HG03354 (cell line): ENCODE data around the gene FNDC3B.
"Not testable (repeated sequence)": the region's sequence is repeated elsewhere in the genome, so short reads cannot be mapped to it uniquely, and the experiment has no call there.

Source experiments
- ATAC-seq: cut with Tn5 transposase; IDR thresholded peaks from one replicate; pipeline ENCODE4 v1.9.1; 2021; ENCODE audit warnings: mild to moderate bottlenecking; ENCODE audit not compliant: unreplicated experiment, poor library complexity, severe bottlenecking

FNDC3B gene

DNA sequence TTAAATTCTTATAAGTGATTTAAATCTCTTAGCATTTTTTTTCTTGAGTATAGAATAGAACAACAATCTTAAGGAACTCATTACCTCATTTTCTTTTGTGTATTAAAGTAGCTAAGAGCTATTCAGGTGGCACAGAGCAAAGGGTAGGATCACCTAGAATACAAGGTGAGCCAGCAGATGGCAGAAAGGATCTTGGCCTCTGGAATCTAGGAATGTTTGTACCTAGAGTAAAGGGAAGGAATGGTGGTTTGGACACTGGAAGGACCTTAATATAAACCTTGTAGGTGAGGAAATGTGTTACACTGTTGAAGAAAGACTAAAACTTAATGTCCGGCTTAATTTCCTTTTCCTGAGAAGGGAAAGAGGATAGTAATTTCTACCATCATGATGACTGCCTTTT lies 319.9 kb downstream of the FNDC3B start:
- no peak for ATAC-seq

- ATAC-seq: no peak
Measured at GRCh38 chr3:172359996-172360395, 320.6 kb downstream of the FNDC3B start.

- ATAC-seq: no peak
Measured at GRCh38 chr3:172362583-172362982, 323.2 kb downstream of the FNDC3B start.

GRCh38 chr3:172364374-172365027 lies 325.1 kb downstream of the FNDC3B start:
- ATAC-seq: no peak

DNA sequence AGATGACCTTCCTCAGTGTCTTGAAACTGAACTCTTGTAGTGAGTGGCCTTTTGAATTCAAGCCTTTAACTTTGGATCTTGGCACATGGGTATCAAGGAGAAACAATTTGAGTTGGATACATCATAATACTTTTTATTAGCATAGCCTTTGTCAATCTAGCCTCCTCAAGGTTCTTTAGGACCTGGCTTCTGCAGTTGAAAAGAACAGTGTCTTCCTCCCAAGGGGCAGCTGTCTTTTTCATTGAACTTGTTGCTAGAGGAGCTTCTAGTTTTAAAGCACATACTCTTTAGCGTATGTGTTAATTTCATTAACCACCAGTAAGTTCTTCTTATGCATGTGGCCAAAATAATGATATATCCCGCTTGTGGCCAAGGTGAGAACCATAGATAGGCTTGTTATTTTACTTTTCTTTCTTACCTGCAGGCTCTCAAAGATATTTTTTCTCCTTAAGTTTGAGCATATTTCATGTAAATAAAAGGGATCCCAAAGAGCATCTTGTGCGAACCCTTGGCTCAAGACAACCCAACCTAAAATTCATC lies 325.7 kb downstream of the FNDC3B start:
- ATAC-seq: no peak

GRCh38 chr3:172367205-172368105 lies 328.1 kb downstream of the FNDC3B start:
- ATAC-seq: no peak

- ATAC-seq: not testable (repeated sequence)
Measured at GRCh38 chr3:172368556-172368955, 329.2 kb downstream of the FNDC3B start.

DNA sequence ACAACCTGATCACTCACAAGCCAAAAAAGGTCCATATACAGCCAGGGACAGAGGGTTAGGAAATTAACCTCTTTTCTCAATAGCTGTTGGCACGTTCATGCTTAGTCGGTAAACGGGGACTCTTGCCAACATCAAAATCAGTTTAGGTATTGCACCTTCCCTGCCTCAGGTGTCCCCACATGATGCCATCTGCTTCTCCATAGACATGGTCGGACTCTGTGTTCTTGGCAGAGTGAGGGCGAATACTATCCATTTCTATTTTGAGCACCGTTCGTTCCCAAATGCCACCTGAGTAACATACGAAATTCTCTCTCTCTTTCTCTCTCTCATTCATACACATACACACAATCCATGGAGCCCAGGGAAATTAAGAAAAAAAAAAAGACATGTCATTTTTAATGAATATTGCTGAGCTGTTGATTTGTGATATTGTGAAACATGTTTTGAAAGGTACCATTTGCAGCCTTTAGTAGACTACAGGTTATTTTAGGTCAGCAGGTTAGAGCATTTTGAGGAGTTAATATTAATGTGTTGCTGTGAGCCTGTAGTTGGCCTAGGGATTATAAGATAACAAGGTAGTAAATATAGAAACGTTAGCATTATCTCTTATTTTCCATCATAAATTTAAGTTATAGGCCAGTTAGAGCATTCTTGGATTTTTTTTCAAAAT lies 330.3 kb downstream of the FNDC3B start:
- no peak for ATAC-seq

DNA sequence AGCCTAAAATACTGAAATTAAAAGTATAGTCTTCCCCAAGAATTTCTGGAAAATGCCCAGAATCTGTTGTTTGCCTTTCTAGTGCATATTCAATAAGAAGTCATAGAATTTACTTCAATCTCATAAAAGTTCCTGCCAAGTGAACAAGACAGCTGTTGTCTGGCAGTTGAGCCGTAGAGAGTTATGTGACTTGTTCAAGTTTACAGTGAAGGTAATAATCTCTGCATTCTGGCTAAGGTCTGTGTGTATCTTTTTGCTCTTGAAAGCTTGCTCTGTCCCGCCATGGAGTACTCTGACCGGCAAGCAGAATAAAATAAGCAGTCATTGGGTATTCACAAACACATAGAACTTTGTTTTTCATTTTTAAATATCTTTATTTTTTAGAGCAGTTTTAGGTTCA lies 331.0 kb downstream of the FNDC3B start:
- ATAC-seq: no peak

DNA sequence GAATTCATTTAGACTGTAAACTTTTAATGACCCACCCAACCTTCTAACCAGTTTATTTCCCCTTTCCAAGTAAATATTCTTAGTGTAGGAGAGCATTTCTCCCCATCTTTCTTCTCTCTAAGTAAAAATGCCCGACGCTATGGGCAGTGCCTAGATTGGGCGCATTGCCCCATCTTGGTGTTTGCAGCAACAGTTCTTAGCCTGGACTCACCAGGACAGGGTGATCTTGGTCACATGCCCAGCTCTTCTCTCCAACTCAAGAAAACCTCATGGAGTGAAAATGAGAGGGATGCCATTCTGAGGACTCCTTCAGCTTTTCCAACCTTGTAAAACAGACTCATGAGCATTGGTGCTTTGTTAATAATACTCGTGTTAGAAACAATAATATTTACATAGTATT lies 332.2 kb downstream of the FNDC3B start:
- ATAC-seq: no peak

DNA sequence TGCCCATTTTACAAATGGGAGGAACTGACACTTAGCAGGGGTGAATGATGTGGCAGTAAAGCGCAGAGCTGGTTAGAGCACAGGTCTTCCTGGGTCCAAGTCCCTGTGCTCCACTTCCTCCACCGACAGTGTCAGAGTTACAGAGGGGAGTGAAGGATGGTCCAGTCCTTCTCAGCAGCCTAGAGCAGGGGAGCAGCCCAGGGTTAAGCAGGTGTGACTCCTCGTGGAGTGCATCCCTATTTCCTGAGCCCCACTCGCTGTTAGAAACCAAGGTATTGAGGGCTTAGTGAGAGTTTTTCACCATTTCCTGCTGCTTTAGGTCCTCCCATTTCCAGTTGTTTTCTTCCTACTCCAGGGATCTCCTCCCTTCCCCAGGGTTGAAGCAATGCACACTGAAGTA lies 333.5 kb downstream of the FNDC3B start:
- ATAC-seq: no peak

DNA sequence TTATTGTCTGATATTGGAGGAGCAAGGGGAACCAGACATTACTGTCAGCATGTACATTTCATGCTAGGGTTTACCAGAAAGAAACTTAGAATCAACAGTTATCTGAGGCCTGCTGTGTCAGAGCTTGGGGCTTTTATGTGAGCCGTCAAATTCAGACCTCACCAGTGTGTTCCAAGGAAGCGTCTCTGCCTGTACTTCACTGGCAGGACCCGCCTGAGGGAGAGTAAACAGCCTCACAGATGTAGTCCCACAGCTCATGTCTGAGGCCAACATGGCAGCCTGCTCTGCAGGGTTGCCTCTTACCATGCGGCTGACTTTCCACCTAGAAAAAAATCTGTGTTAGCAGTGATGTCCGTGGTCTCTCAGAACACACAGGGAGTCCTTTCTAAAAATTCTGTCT lies 334.5 kb downstream of the FNDC3B start:
- no peak for ATAC-seq

GRCh38 chr3:172375206-172375850 lies 335.9 kb downstream of the FNDC3B start:
- ATAC-seq: no peak

DNA sequence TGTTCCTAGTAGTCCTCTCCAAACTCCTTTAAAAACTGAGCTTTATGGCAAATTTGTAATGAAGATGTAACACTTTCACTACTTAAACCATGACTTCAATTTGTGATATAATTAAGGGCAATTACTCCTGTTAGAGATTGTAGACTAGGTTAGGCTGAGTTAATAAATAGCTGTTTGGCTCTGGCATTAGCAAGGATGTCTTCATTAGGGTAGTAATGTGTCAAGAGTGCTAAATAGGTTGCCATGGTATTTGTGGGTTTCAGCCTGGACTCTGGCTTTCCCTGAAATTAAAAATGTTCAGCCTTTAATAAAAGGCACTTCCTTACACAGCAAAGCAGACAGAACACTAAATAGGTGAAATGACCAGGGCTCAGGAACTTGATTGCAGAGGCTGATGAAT lies 337.0 kb downstream of the FNDC3B start:
- no peak for ATAC-seq

- no peak for ATAC-seq
Measured at GRCh38 chr3:172376881-172377280, 337.5 kb downstream of the FNDC3B start.

DNA sequence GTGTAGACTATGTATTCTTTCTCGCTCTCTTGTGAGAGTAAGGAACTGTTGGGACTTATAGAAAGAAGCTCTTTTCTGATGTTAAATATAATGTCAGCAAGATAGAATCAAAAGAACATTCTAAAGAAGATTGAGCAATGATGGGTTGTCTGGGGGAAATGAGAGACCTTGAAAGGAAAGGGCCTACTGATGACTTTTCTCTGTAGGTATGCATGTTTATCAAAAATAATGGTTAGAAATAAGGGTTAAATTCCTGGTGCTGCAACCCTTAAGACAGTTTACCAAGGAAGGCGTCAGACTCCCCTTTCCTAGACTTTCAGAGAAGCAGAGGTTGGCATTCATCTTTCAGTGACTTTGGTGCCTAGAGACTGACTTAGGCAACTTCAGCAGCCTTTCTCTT lies 339.1 kb downstream of the FNDC3B start:
- ATAC-seq: no peak

DNA sequence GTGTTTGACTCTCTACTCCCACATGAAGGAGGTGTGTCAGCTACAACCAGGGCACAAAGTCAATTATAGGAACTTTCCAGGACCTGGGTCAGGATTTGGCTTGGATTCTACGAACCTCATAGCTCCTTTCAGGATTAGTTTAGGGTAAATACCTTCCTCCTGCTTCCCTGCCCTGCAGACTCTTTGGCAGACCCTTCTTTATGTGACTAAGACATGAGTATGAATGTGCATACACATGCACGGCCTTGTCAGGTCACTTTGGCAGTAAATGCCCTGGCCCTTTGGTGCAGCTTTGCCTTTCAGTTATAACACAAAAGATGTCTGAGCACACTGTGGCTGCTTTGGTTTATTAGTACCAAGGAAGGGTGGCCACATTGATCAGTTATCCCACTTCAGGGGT lies 340.0 kb downstream of the FNDC3B start:
- no peak for ATAC-seq

- no peak for ATAC-seq
Measured at GRCh38 chr3:172380632-172381031, 341.3 kb downstream of the FNDC3B start.

DNA sequence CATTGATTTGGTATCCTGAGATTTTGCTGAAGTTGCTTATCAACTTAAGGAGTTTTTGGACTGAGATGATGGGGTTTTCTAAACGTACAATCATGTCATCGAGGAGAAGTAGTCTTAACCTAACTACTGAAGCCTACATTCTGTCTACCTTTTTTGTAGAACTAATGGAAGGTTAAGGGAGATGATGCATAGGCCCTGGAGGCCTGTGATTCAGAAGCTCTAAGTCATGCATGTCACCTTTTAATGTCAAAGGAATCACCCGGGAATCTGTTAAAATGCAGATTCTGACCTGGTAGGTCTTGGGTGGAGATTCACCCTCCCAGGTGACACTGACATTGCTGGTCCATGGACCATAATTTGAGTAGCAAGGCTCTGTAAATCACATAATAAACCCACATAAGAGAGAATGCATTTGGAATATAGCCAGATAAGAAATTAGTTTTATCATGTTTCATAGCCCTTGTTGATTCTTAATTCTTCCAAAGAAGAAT lies 344.0 kb downstream of the FNDC3B start:
- no peak for ATAC-seq

GRCh38 chr3:172384836-172385235 lies 345.5 kb downstream of the FNDC3B start:
- no peak for ATAC-seq
